HG03064 (cell line): Measurements from ENCODE around the gene CALML4.
"Not testable (repeated sequence)": the region's sequence is repeated elsewhere in the genome, so short reads cannot be mapped to it uniquely, and the experiment has no call there.

ENCODE experiments used
- ATAC-seq: cut with Tn5 transposase; IDR thresholded peaks from one replicate; pipeline ENCODE4 v1.9.1; 2021; ENCODE audit warnings: low read depth; ENCODE audit not compliant: unreplicated experiment

Gene CALML4

GRCh38 chr15:68225442-68225841 is 20.3 kb upstream of the CALML4 start:
- not testable (repeated sequence) for ATAC-seq

DNA sequence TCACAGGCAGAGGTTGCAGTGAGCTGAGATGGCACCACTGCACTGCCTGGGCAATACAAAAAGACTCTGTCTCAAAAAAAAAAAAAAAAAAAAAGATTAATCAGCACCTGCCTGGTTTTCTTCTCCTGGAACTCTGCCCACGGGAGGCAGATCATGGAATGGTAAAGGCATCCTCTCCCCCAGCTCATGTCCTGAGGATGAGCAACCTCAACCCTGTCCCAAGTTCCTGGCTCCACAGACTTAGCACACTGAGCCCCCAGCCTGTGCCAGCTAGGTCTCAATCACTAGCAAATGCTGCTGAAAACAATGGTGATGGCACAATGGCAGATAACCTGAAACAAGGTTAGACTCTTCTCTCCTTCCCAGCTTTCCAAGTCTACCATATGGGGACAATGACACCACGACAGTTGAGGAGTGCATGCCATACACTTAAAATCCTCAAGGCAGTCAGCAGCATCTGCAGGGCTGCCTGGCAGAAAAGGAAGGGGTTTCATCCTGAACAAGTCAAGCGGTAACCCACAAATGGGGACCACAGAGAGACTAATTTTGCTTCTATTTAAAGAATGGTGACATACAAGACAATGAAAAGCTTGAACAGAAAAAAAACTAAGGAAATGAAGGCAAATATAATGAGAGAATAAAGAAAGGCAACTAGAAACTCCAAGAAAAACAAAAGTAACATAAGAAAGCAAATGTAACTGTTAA is 19.6 kb upstream of the CALML4 start:
- ATAC-seq: no peak

DNA sequence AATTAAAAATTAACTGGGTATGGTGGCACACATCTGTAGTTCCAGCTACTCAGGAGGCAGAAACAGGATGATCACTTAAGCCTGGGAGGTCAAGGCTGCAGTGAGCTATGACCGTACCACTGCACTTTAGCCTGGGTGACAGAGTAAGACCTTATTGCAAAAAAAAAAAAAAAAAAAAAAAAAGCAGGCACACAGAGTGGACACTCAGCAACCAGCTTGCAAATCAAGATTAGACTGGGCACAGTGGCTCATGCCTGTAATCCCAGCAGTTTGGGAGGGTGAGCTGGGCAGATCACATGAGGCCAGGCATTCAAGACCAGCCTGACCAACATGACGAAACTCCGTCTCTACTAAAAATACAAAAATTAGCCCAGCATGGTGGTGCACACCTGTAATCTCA is 19.0 kb upstream of the CALML4 start:
- ATAC-seq: no peak

DNA sequence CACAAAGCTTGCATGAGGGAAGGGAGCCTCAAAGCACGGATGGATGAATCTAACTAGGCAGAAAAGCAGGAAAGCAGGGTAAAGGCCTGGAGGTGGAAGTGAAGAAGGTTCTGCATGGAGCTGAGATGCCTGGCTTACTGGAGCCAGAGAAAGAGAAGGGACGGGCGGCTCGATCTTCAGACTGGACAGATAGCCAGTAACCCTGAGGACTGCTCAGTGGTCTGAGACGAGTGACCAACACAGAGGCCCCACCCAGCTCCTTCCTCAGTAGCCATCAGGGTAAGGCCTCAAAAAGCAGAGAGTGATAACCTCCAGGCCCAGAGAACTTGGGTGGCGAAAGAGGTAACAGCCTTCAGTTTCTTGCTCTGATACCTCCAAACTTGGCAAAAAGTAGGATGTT is 18.0 kb upstream of the CALML4 start:
- no peak for ATAC-seq

GRCh38 chr15:68222432-68222743 is 17.3 kb upstream of the CALML4 start:
- ATAC-seq: not testable (repeated sequence)

DNA sequence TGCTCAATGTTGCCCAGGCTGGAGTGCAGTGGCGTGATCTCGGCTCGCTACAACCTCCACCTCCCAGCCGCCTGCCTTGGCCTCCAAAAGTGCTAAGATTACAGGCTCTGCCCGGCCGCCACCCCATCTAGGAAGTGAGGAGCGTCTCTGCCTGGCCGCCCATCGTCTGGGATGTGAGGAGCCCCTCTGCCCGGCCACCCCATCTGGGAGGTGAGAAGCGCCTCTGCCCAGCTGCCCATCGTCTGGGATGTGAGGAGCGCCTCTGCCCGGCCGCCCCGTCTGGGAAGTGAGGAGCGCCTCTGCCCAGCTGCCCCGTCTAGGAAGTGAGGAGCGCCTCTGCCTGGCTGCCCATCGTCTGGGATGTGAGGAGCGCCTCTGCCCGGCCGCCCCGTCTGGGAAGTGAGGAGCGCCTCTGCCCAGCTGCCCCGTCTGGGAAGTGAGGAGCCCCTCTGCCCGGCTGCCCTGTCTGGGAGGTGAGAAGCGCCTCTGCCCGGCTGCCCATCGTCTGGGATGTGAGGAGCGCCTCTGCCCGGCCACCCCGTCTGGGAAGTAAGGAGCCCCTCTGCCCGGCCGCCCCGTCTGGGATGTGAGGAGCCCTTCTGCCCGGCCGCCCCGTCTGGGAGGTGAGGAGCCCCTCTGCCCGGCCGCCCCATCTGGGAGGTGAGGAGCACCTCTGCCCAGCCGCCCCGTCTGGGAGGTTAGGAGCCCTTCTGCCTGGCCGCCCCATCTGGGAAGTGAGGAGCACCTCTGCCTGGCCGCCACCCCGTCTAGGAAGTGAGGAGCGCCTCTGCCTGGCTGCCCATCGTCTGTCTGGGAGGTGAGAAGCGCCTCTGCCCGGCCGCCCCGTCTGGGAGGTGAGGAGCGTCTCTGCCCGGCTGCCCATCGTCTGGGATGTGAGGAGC is 16.6 kb upstream of the CALML4 start:
- ATAC-seq: not testable (repeated sequence)

- ATAC-seq: no peak
These were observed 15.8 kb upstream of the CALML4 start for GRCh38 chr15:68220967-68221366.

DNA sequence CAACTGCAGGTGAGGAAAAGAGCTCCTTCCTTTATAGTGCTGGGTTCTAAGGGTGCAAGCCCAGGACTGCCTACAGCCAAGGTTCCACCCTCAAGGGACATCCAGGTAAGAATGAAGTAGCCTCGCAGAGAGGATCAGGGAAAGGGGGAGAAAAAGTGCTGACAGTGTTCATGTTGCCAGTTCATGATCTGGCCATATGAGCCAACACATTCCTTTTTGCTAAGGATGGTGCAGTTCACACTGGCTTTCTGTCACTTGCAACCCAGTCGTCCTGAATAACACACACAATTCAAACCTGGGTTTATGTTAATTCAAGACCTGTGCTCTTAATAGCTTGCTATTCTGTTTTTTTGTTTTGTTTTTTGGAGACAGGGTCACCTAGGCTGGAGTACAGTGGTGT is 15.4 kb upstream of the CALML4 start:
- ATAC-seq: no peak

GRCh38 chr15:68218847-68219798 is 14.0 kb upstream of the CALML4 start:
- ATAC-seq: no peak

DNA sequence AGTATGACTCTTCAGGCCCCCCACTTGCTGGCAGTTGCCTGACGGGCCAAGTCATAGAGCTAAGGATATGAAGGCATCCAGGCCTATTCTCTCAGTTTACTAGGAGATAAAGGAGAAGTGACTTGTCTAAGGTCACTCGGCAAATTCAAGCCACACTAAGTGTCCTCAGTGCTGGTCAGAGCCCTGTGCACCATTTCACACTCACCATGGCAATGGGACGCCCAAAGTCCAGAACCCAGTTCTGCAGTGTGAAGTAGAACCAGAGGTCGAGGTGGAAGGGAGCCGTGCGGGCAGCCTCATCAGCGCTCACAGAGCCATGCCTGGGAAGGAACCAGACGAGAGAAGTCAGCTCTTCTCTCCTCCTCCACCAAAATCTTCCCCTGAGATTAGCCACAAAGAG is 13.2 kb upstream of the CALML4 start:
- ATAC-seq: no peak

- ATAC-seq: no peak
These were observed 12.2 kb upstream of the CALML4 start for GRCh38 chr15:68217341-68217740.

GRCh38 chr15:68214838-68215254 is 9.7 kb upstream of the CALML4 start:
- ATAC-seq: no peak

DNA sequence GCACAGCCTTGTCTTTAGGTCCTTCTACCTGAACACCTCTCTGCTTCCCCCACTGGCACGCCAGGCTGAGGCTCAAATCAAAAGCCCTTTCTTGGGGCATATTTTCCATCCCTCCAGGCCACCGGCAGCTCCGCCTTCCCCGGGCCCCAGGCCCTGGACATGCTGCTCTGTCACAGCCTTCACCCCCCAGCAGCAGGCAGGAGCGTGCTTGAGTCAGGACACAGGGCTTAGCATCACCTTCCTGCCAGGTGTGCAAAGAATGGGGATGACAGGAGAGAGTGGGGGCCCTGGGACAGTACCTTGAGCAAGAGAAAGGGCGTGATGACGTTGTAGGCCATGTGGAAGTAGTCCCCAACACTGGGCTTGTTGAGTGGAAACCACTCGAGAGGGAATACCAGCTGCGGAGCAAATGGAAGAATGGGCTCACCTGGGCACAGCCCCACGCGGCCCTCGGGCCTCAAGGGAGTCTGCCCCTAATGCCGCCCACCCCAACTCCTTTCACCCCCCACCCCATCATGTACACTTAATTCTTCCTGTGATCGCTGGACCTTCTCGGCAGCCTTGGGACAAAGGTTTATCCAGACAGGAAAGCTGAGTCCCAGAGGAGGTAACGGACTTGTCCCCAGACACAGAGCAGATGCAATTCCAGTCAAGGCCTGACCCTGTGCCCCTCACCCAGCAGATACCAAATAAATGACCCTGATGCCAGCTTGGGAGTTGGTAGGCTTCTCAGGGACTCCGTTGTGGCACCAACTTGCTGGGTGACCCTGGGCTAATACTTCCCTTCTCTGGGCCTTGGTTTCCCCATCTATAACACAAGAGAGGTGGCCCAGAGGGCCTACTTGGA is 9.1 kb upstream of the CALML4 start:
- no peak for ATAC-seq

DNA sequence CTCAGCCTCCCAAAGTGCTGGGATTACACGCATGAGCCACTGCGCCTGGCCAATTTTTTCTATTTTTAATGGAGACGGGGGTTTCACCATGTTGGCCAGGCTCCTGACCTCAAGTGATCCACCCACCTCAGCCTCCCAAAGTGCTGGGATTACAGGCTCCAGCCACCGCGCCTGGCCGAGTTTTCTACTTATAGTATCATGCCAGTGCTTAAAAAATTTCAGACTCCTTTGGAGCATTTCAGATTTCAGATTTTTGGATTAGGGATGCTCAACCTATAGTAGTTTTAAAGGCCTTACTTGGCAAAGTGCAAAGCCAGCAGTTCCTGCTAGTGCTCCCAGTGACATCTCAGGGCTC is 8.3 kb upstream of the CALML4 start:
- not testable (repeated sequence) for ATAC-seq

GRCh38 chr15:68211656-68212320 is 6.7 kb upstream of the CALML4 start:
- no peak for ATAC-seq

GRCh38 chr15:68210821-68211655 is 5.9 kb upstream of the CALML4 start:
- no peak for ATAC-seq

DNA sequence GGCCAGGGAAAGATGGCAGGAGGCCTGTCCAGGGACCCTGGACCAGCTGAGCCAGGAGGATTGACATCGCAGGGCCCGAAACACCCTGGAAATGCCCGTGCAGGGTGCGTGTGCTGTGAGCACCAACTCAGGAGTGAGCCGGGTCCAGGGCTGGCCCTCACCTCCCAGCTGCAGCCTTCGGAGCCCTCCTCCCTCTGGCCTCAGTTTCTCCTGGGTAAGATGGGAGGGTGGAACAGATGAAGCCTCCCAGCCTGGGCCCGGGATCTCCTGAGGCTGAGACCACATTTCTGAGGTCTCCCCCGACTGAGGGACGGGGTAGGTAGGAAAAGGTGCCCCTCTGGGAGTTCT is 5.3 kb upstream of the CALML4 start:
- no peak for ATAC-seq

- ATAC-seq: no peak
These were observed 4.7 kb upstream of the CALML4 start for GRCh38 chr15:68209735-68210408.
